Nephron progenitor cell (in vitro differentiated cells): Measurements from ENCODE around the gene FAM199X.
A peak's percentile ranks its signal among the peaks of the same experiment; 100 is the strongest.

ENCODE experiments used
- DNase-seq: peaks from one replicate; pipeline ENCODE4 v3.0.0; 2021
- H3K27ac Mint-ChIP-seq: 2 replicates; pipeline ENCODE4 v1.8.0; 2021; ENCODE audit warnings: mild to moderate bottlenecking, moderate library complexity, mixed read lengths
- H3K27me3 Mint-ChIP-seq: 2 replicates; pipeline ENCODE4 v1.8.0; 2021; ENCODE audit warnings: mild to moderate bottlenecking, low read depth, mixed read lengths; ENCODE audit not compliant: poor library complexity
- H3K36me3 Mint-ChIP-seq: 2 replicates; pipeline ENCODE4 v1.8.0; 2021; ENCODE audit warnings: low read depth, mixed read lengths
- H3K4me1 Mint-ChIP-seq: 2 replicates; pipeline ENCODE4 v1.8.0; 2021; ENCODE audit warnings: mixed read lengths
- H3K4me3 Mint-ChIP-seq: 2 replicates; pipeline ENCODE4 v1.8.0; 2021; ENCODE audit warnings: mild to moderate bottlenecking, moderate library complexity, mixed read lengths
- H3K9me3 Mint-ChIP-seq: 2 replicates; pipeline ENCODE4 v1.8.0; 2021; ENCODE audit warnings: mild to moderate bottlenecking, moderate library complexity, mixed read lengths
- CTCF ChIP-seq: fragments of 200-600 bp; sonication (generic); IDR thresholded peaks from 2 replicates; pipeline ENCODE4 v1.5.0; 2021; ENCODE audit warnings: antibody characterized with exemption

FAM199X gene

GRCh38 chrX:104151037-104151436 lies 15.2 kb upstream of the FAM199X start:
- no peak overlapping the region for H3K27ac Mint-ChIP-seq

GRCh38 chrX:104156630-104157529 lies 9.4 kb upstream of the FAM199X start, which contains the start of gene SLC25A53:
Gene SLC25A53 (minus strand): TSS chrX:104157009. CDS start chrX:104105257, 51,752 bp downstream.
- H3K4me1 Mint-ChIP-seq, result peaks cover 7% of the 10 kb centered on the region
- H3K27me3 Mint-ChIP-seq, result peaks cover 12% of the 10 kb centered on the region
- H3K9me3 Mint-ChIP-seq, result peaks cover 30% of the 10 kb centered on the region
- H3K36me3 Mint-ChIP-seq, result no peaks in the 10 kb centered on the region
- no peak for TF ChIP-seq CTCF
- peak within 1 kb of the TSS; percentile 94 for H3K4me3 Mint-ChIP-seq
- DNase-seq, result peak; percentile 73
- peak within 1 kb of the TSS; percentile 100 for H3K27ac Mint-ChIP-seq

More at GRCh38 chrX:104151037-104151436, 15.2 kb upstream of the FAM199X start:
- Mint-ChIP-seq H3K27me3 (peaks cover 12% of the 10 kb centered on the region), H3K4me3 (no peak overlapping the region), H3K9me3 (peaks cover 23% of the 10 kb centered on the region), H3K36me3 (no peaks in the 10 kb centered on the region), H3K4me1 (peaks cover under 1% of the 10 kb centered on the region)
- no peak for TF ChIP-seq CTCF
- no peak for DNase-seq

GRCh38 chrX:104166735-104167436 lies 633 bp downstream of the FAM199X start:
- no peak for TF ChIP-seq CTCF
- Mint-ChIP-seq H3K4me1 (peaks cover 24% of the 10 kb centered on the region), H3K4me3 (peak overlapping the region; percentile 85), H3K27me3 (peaks cover 14% of the 10 kb centered on the region), H3K36me3 (peaks cover 5% of the 10 kb centered on the region), H3K9me3 (peaks cover 33% of the 10 kb centered on the region), H3K27ac (no peak overlapping the region)
- DNase-seq, result peak; percentile 14

- Mint-ChIP-seq H3K4me3 (peak overlapping the region; percentile 85), H3K36me3 (peaks cover 5% of the 10 kb centered on the region), H3K4me1 (peaks cover 24% of the 10 kb centered on the region), H3K27me3 (peaks cover 7% of the 10 kb centered on the region), H3K27ac (no peak overlapping the region), H3K9me3 (peaks cover 26% of the 10 kb centered on the region)
- no peak for TF ChIP-seq CTCF
- DNase-seq, result no peak
These were observed 1.9 kb downstream of the FAM199X start for GRCh38 chrX:104168127-104168526.

GRCh38 chrX:104172121-104172520 lies 5.9 kb downstream of the FAM199X start:
- peaks cover 3% of the 10 kb centered on the region for H3K27me3 Mint-ChIP-seq
- no peak overlapping the region for H3K4me3 Mint-ChIP-seq
- H3K36me3 Mint-ChIP-seq, result peaks cover 20% of the 10 kb centered on the region
- TF ChIP-seq CTCF, result no peak
- peaks cover 15% of the 10 kb centered on the region for H3K9me3 Mint-ChIP-seq
- no peak for DNase-seq
- no peak overlapping the region for H3K27ac Mint-ChIP-seq
- H3K4me1 Mint-ChIP-seq, result peaks cover 18% of the 10 kb centered on the region
